ENCODE data around the gene MYH3. TPM values are rescaled to one million over a fixed set of nuclear protein-coding genes. Genes with fewer than 3 reads are reported as not detected.

Gene MYH3
- total and polyA plus RNA-seq, 10 of the 15 experiments (the other 5 are each of a cell fraction or from before 2014, with no cell fraction given): 0.14 to 1.4 (median 0.71) TPM

GRCh38 chr17:10603931-10604330 is 53.2 kb downstream of the MYH3 start:
- Histone ChIP-seq H4K20me1 (ENCODE audit: control insufficient read depth, insufficient read depth) (no peaks in the 10 kb centered on the region), H3K79me2 (ENCODE audit: control insufficient read depth, insufficient read depth, low read length) (no peaks in the 10 kb centered on the region), H2AFZ (ENCODE audit: control insufficient read depth, low read depth, low read length) (no peak overlapping the region), H3K4me3 (no peak overlapping the region), H3K27me3 (replicated peaks in 1 of 2; ENCODE audit: control insufficient read depth in 2 of 2, insufficient read depth in 2 of 2, low read length in 1 of 2) (0 out of 4 replicates have a peak, but pooled peaks cover 0 to 3% of the 10 kb centered on the region in 2 experiments), H3K4me2 (ENCODE audit: control insufficient read depth, insufficient read depth) (no peak overlapping the region), H3K9me3 (replicated peaks; ENCODE audit: control insufficient read depth, insufficient read depth, low read length) (no peaks in the 10 kb centered on the region), H3K27ac (ENCODE audit: control insufficient read depth, insufficient read depth) (no peak overlapping the region), H3K4me1 (ENCODE audit: control insufficient read depth, insufficient read depth, low read length) (no peaks in the 10 kb centered on the region), H3K9ac (ENCODE audit: control insufficient read depth, insufficient read depth, low read length) (no peak overlapping the region), H3K36me3 (ENCODE audit: control insufficient read depth in 2 of 2, insufficient read depth in 2 of 2, low read length in 1 of 2) (no peaks in the 10 kb centered on the region)
- ChIA-PET POLR2A (no interaction called here), CTCF (interaction anchor here (1.3 to 1.7 kb wide), 2 partner anchors 14 to 26 kb away, joined by 4 to 5 read pairs; no protein-coding TSS in a partner anchor), SMC1A (ENCODE audit: uncharacterized antibody, unreplicated experiment) (no interaction called here), RAD21 (ENCODE audit: unreplicated experiment) (no interaction called here)
- FAIRE-seq (no peak), DNase-seq (ENCODE audit: low read depth, low spot score) (no peak), ATAC-seq (no peak)
- WGBS (ENCODE audit: insufficient coverage, insufficient replicate concordance, low lambda C conversion rate, missing lambda C conversion rate): 24% methylated on average over 3 of the region's 3 CpGs
- intact Hi-C loops (cut with micrococcal nuclease; ENCODE audit: unreplicated experiment) (no loop called here), in situ Hi-C loops (cut with MboI) (no loop called here)
- no peak for TF ChIP-seq NR2C2 (IDR thresholded peaks at IDR 0.05; ENCODE audit: borderline replicate concordance, control insufficient read depth, insufficient read length, low read depth)
- TF ChIP-seq ZNF622 (IDR thresholded peaks at IDR 0.05): no peak
- no peak for TF ChIP-seq MEF2B (IDR thresholded peaks at IDR 0.05; ENCODE audit: partially characterized antibody, poor library complexity, severe bottlenecking)
- no peak for TF ChIP-seq SREBF1 (IDR thresholded peaks at IDR 0.05; ENCODE audit: low read length)
- TF ChIP-seq ZNF24 (IDR thresholded peaks at IDR 0.05): no peak
- TF ChIP-seq ZNF687 (IDR thresholded peaks at IDR 0.05): no peak
- no peak for TF ChIP-seq TAF1 (IDR thresholded peaks at IDR 0.05; ENCODE audit: borderline replicate concordance, low read depth, low read length)
- TF ChIP-seq PRDM15 (CRISPR knock-in tag; IDR thresholded peaks at IDR 0.05): no peak
- TF ChIP-seq KLF5 (IDR thresholded peaks at IDR 0.05; ENCODE audit: partially characterized antibody): no peak
- no peak for TF ChIP-seq RFX5 (IDR thresholded peaks at IDR 0.05; ENCODE audit: low read depth, low read length)
- no peak for TF ChIP-seq ATF3 (IDR thresholded peaks at IDR 0.05; ENCODE audit: borderline replicate concordance, extremely low read depth, low read depth, low read length)
- TF ChIP-seq KAT2A (conservative IDR thresholded peaks at IDR 0.05; ENCODE audit: control insufficient read depth, low read depth, low read length): no peak
- no peak for TF ChIP-seq POLR2A (IDR thresholded peaks at IDR 0.05; ENCODE audit: low read depth, low read length)
- no TSS peak for BruUV-seq (replicated peaks)

Data from GM12878 (cell line).